Epithelial cell of prostate (primary cell): ENCODE measurements around the gene PLOD1.
"Not testable (repeated sequence)": the region's sequence is repeated elsewhere in the genome, so short reads cannot be mapped to it uniquely, and the experiment has no call there.

Experiments used
- DNase-seq: peaks from one replicate; pipeline ENCODE4 v3.0.0-alpha.2; 2011; ENCODE audit warnings: low read depth, low spot score
- H3K27ac ChIP-seq: fragments of 450-650 bp; 2 replicates; pipeline ENCODE4 v1.5.1; 2017; ENCODE audit warnings: mild to moderate bottlenecking

Gene PLOD1

GRCh38 chr1:12001249-12001917, 66.9 kb downstream of the PLOD1 start:
- DNase-seq = no peak
- peak overlapping the region; percentile 39 for H3K27ac ChIP-seq

GRCh38 chr1:12001996-12002493, 67.5 kb downstream of the PLOD1 start:
- DNase-seq = no peak
- peak overlapping the region; percentile 39 for H3K27ac ChIP-seq

GRCh38 chr1:12003762-12004161, 69.2 kb downstream of the PLOD1 start:
- no peak overlapping the region for H3K27ac ChIP-seq
- no peak for DNase-seq

- DNase-seq = no peak
Measured at GRCh38 chr1:12005488-12006166, 71.1 kb downstream of the PLOD1 start.

GRCh38 chr1:12006167-12006921, 71.8 kb downstream of the PLOD1 start:
- no peak for DNase-seq
- H3K27ac ChIP-seq = no peak overlapping the region

More at GRCh38 chr1:12005488-12006166, 71.1 kb downstream of the PLOD1 start:
- no peak overlapping the region for H3K27ac ChIP-seq

- no peak overlapping the region for H3K27ac ChIP-seq
- DNase-seq = no peak
Measured at GRCh38 chr1:12007204-12007603, 72.7 kb downstream of the PLOD1 start.

- not testable (repeated sequence) for DNase-seq
Measured at GRCh38 chr1:12008355-12008754, 73.8 kb downstream of the PLOD1 start.

GRCh38 chr1:12009318-12009947, 74.9 kb downstream of the PLOD1 start:
- no peak for DNase-seq
- no peak overlapping the region for H3K27ac ChIP-seq

More at GRCh38 chr1:12008355-12008754, 73.8 kb downstream of the PLOD1 start:
- H3K27ac ChIP-seq = not testable (repeated sequence)

- no peak for DNase-seq
- no peak overlapping the region for H3K27ac ChIP-seq
Measured at GRCh38 chr1:12010746-12011570, 76.4 kb downstream of the PLOD1 start.

- DNase-seq = no peak
- no peak overlapping the region for H3K27ac ChIP-seq
Measured at GRCh38 chr1:12011998-12012397, 77.5 kb downstream of the PLOD1 start.

- no peak overlapping the region for H3K27ac ChIP-seq
- no peak for DNase-seq
Measured at GRCh38 chr1:12012560-12013316, 78.2 kb downstream of the PLOD1 start.

GRCh38 chr1:12014141-12014991, 79.8 kb downstream of the PLOD1 start:
- peak; percentile 33 for DNase-seq
- H3K27ac ChIP-seq = peak overlapping the region; percentile 77

- H3K27ac ChIP-seq = peak overlapping the region; percentile 77
- peak; percentile 36 for DNase-seq
Measured at GRCh38 chr1:12015001-12015491, 80.5 kb downstream of the PLOD1 start.

GRCh38 chr1:12015499-12015898, 81.0 kb downstream of the PLOD1 start:
- peak overlapping the region; percentile 77 for H3K27ac ChIP-seq
- no peak for DNase-seq

GRCh38 chr1:12016182-12016581, 81.7 kb downstream of the PLOD1 start:
- H3K27ac ChIP-seq = no peak overlapping the region
- DNase-seq = no peak

- no peak for DNase-seq
- H3K27ac ChIP-seq = peak overlapping the region; percentile 32
Measured at GRCh38 chr1:12019858-12020509, 85.5 kb downstream of the PLOD1 start.

- no peak overlapping the region for H3K27ac ChIP-seq
- DNase-seq = no peak
Measured at GRCh38 chr1:12021616-12022015, 87.1 kb downstream of the PLOD1 start.
